Measurements from ENCODE around the gene SLC4A7. TPM values are rescaled to one million over a fixed set of nuclear protein-coding genes. Genes with fewer than 3 reads are reported as not detected.

The SLC4A7 gene
- 87.0 to 93.7 TPM (median 90.8 TPM) in 3 replicates for total RNA-seq (2021)
- percentile 93 among the genes with signal in this experiment for Bru-seq, nascent RNA
- long read RNA-seq, experiment 1, transcript SLC4A7-214 (25 exons, 3,775 nt), result major isoform, 42 of 148 reads
- long read RNA-seq, experiment 1, partial matches to known transcripts, result 37 of 148 reads
- long read RNA-seq, experiment 1, other reads (novel, unspliced or antisense), result 63 of 148 reads
- long read RNA-seq, experiment 2, transcript SLC4A7-214 (25 exons, 3,775 nt), result major isoform, 8 of 98 reads
- long read RNA-seq, experiment 2, partial matches to known transcripts, result 8 of 98 reads
- long read RNA-seq, experiment 2, other reads (novel, unspliced or antisense), result 80 of 98 reads
- long read RNA-seq, experiment 3, result 0 reads

GRCh38 chr3:27484015-27484844 is at the start of gene SLC4A7:
Gene SLC4A7 (minus strand): TSS chr3:27484384. CDS start chr3:27484126, 258 bp downstream.
- H3K4me3 Mint-ChIP-seq, result peak within 1 kb of the TSS; percentile 97
- ATAC-seq (peak; percentile 94), DNase-seq (ENCODE audit: low spot score) (peak; percentile 99)
- H3K4me1 Mint-ChIP-seq, result peaks cover 40% of the 10 kb centered on the region
- no peaks in the 10 kb centered on the region for H3K27me3 Mint-ChIP-seq (ENCODE audit: low read depth)
- no peaks in the 10 kb centered on the region for H3K9me3 Mint-ChIP-seq
- H3K36me3 Mint-ChIP-seq, result 0 out of 2 replicates have a peak, but pooled peaks cover 3% of the 10 kb centered on the region
- ChIA-PET POLR2A (interaction anchor here (0.6 to 2.5 kb wide), 13 partner anchors 12 to 238 kb away, joined by 3 to 15 read pairs (median 4); partner anchors contain the start of gene EOMES), CTCF (interaction anchor here (0.6 to 1.0 kb wide), 6 partner anchors 118 to 256 kb away, joined by 3 to 7 read pairs (median 4); no protein-coding TSS in a partner anchor)
- H3K27ac Mint-ChIP-seq, result peak within 1 kb of the TSS; percentile 76
- TF ChIP-seq, protein P1, sequence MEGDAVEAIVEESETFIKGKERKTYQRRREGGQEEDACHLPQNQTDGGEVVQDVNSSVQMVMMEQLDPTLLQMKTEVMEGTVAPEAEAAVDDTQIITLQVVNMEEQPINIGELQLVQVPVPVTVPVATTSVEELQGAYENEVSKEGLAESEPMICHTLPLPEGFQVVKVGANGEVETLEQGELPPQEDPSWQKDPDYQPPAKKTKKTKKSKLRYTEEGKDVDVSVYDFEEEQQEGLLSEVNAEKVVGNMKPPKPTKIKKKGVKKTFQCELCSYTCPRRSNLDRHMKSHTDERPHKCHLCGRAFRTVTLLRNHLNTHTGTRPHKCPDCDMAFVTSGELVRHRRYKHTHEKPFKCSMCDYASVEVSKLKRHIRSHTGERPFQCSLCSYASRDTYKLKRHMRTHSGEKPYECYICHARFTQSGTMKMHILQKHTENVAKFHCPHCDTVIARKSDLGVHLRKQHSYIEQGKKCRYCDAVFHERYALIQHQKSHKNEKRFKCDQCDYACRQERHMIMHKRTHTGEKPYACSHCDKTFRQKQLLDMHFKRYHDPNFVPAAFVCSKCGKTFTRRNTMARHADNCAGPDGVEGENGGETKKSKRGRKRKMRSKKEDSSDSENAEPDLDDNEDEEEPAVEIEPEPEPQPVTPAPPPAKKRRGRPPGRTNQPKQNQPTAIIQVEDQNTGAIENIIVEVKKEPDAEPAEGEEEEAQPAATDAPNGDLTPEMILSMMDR (IDR thresholded peaks at IDR 0.05), result no peak
- TF ChIP-seq, protein P2, sequence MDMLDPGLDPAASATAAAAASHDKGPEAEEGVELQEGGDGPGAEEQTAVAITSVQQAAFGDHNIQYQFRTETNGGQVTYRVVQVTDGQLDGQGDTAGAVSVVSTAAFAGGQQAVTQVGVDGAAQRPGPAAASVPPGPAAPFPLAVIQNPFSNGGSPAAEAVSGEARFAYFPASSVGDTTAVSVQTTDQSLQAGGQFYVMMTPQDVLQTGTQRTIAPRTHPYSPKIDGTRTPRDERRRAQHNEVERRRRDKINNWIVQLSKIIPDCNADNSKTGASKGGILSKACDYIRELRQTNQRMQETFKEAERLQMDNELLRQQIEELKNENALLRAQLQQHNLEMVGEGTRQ (CRISPR knock-in tag; IDR thresholded peaks at IDR 0.05), result peak; percentile 38; the same call in 1 of the 2 replicates
- TF ChIP-seq NR3C1 (CRISPR knock-in tag; conservative IDR thresholded peaks at IDR 0.05; ENCODE audit: low read depth), result peak; percentile 80
- peak; percentile 39; the same call in 1 of the 2 replicates for TF ChIP-seq GABPB1 (CRISPR knock-in tag; IDR thresholded peaks at IDR 0.05)
- TF ChIP-seq MYBL2 (CRISPR knock-in tag; IDR thresholded peaks at IDR 0.05), result 0 out of 2 replicates have a peak, but pooled peaks have one; percentile 27
- peak; percentile 82; the same call in 1 of the 2 replicates for TF ChIP-seq ESRRA (CRISPR knock-in tag; IDR thresholded peaks at IDR 0.05; ENCODE audit: borderline replicate concordance)
- TF ChIP-seq ATF1 (CRISPR knock-in tag; IDR thresholded peaks at IDR 0.05), result no peak
- TF ChIP-seq E2F5 (CRISPR knock-in tag; IDR thresholded peaks at IDR 0.05), result peak; percentile 91
- no peak; the same call in 1 of the 2 replicates for TF ChIP-seq RORB (CRISPR knock-in tag; IDR thresholded peaks at IDR 0.05)
- TF ChIP-seq, protein P3, sequence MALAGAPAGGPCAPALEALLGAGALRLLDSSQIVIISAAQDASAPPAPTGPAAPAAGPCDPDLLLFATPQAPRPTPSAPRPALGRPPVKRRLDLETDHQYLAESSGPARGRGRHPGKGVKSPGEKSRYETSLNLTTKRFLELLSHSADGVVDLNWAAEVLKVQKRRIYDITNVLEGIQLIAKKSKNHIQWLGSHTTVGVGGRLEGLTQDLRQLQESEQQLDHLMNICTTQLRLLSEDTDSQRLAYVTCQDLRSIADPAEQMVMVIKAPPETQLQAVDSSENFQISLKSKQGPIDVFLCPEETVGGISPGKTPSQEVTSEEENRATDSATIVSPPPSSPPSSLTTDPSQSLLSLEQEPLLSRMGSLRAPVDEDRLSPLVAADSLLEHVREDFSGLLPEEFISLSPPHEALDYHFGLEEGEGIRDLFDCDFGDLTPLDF (CRISPR knock-in tag; IDR thresholded peaks at IDR 0.05), result 0 out of 2 replicates have a peak, but pooled peaks have one; percentile 33
- TF ChIP-seq, protein P4, sequence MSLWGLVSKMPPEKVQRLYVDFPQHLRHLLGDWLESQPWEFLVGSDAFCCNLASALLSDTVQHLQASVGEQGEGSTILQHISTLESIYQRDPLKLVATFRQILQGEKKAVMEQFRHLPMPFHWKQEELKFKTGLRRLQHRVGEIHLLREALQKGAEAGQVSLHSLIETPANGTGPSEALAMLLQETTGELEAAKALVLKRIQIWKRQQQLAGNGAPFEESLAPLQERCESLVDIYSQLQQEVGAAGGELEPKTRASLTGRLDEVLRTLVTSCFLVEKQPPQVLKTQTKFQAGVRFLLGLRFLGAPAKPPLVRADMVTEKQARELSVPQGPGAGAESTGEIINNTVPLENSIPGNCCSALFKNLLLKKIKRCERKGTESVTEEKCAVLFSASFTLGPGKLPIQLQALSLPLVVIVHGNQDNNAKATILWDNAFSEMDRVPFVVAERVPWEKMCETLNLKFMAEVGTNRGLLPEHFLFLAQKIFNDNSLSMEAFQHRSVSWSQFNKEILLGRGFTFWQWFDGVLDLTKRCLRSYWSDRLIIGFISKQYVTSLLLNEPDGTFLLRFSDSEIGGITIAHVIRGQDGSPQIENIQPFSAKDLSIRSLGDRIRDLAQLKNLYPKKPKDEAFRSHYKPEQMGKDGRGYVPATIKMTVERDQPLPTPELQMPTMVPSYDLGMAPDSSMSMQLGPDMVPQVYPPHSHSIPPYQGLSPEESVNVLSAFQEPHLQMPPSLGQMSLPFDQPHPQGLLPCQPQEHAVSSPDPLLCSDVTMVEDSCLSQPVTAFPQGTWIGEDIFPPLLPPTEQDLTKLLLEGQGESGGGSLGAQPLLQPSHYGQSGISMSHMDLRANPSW (CRISPR knock-in tag; conservative IDR thresholded peaks at IDR 0.05; ENCODE audit: low read depth), result no peak
- TF ChIP-seq, protein P5, sequence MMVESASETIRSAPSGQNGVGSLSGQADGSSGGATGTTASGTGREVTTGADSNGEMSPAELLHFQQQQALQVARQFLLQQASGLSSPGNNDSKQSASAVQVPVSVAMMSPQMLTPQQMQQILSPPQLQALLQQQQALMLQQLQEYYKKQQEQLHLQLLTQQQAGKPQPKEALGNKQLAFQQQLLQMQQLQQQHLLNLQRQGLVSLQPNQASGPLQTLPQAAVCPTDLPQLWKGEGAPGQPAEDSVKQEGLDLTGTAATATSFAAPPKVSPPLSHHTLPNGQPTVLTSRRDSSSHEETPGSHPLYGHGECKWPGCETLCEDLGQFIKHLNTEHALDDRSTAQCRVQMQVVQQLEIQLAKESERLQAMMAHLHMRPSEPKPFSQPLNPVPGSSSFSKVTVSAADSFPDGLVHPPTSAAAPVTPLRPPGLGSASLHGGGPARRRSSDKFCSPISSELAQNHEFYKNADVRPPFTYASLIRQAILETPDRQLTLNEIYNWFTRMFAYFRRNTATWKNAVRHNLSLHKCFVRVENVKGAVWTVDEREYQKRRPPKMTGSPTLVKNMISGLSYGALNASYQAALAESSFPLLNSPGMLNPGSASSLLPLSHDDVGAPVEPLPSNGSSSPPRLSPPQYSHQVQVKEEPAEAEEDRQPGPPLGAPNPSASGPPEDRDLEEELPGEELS (CRISPR knock-in tag; IDR thresholded peaks at IDR 0.05), result peak; percentile 91
- 0 out of 2 replicates have a peak, but pooled peaks have one; percentile 65 for TF ChIP-seq ZNF532 (CRISPR knock-in tag; IDR thresholded peaks at IDR 0.05; ENCODE audit: borderline replicate concordance)
- peak; percentile 95 for TF ChIP-seq SP1 (CRISPR knock-in tag; conservative IDR thresholded peaks at IDR 0.05)
- peak; percentile 93 for TF ChIP-seq NFYB (CRISPR knock-in tag; conservative IDR thresholded peaks at IDR 0.05; ENCODE audit: low read depth)
- TF ChIP-seq ZNF263 (CRISPR knock-in tag; IDR thresholded peaks at IDR 0.05; ENCODE audit: low read depth), result no peak
- peak; percentile 52; the same call in 1 of the 2 replicates for TF ChIP-seq ZNF138 (CRISPR knock-in tag; conservative IDR thresholded peaks at IDR 0.05)
- TF ChIP-seq, protein P6, sequence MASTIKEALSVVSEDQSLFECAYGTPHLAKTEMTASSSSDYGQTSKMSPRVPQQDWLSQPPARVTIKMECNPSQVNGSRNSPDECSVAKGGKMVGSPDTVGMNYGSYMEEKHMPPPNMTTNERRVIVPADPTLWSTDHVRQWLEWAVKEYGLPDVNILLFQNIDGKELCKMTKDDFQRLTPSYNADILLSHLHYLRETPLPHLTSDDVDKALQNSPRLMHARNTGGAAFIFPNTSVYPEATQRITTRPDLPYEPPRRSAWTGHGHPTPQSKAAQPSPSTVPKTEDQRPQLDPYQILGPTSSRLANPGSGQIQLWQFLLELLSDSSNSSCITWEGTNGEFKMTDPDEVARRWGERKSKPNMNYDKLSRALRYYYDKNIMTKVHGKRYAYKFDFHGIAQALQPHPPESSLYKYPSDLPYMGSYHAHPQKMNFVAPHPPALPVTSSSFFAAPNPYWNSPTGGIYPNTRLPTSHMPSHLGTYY (CRISPR knock-in tag; IDR thresholded peaks at IDR 0.05), result no peak

All from WTC11 (cell line).